ENCODE measurements around the gene PYROXD2.

- TF ChIP-seq CTCF (IDR thresholded peaks at IDR 0.05) (no peak), TCF7L2 (IDR thresholded peaks at IDR 0.05; ENCODE audit: low read depth, low read length) (no peak)
Measured at GRCh38 chr10:98417481-98417959, 2.5 kb upstream of the PYROXD2 start.
